GM19455 (cell line): ENCODE data around the gene GRAMD2A.
"Not testable (repeated sequence)": the region's sequence is repeated elsewhere in the genome, so short reads cannot be mapped to it uniquely, and the experiment has no call there.

Experiments
- ATAC-seq: cut with Tn5 transposase; IDR thresholded peaks from one replicate; pipeline ENCODE4 v1.9.1; 2021; ENCODE audit not compliant: unreplicated experiment

Gene GRAMD2A

DNA sequence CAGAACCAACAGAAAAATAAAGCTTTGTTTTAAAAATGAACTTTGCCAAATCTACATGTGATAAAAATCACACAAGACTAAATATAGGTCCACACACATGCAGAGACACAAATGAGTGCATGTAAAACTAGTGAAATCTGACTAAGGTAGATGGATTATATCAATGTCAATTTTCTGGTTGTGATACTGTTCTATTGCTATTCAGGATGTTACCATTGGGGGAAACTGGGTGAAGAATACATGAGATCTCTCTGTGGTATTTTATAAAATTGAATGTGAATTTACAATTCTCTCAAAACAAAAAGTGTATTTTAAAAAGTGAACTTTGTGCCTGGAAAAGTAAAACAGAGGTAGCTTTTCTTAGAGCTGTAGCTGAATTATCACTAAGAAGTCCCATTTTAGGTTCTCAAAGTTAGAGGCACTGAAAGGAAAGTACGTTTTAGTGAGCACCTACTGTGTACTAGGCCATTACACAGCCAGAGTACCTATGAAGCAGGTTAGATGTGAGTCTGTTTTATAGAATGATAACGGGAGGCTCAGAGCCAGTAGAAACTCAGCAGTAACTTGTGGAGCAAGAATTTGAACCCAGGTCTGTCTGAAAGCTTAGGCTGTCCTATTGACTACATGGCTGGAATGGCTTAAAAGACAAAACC is 8.2 kb downstream of the GRAMD2A start:
- ATAC-seq: no peak

DNA sequence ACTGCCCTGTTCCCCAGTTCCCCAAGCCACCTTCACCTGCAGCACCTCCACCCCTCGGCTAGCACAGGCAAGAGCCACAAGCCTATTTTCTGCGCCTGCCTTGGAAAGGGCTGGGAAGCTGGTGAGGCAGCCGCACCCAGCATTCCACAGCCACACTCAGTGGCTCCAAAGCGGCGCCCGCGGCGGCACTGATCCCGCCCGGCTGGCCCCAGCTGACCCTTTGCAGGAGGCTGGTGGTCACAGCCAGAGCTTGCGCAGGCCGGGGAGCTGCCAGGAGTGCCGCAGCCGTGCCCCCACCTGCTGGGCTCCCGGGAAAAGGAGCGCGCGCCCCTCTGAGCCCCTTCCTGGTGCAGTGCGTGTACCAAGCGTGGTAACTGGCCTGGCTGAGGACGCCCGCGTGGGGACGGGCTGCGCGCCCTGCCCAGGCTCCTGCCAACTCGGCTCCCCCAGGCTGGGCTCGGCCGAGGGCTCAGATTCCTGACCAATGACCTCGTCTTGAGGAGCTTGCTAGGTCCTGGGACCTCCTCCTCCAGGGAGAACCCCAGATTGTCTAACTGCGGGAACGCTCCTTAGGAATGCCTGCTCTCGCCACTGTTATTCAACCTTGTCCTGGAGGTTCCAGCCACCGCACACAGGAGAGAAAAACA is 13.3 kb downstream of the GRAMD2A start:
- ATAC-seq: no peak

GRCh38 chr15:72183781-72184164 is 13.8 kb downstream of the GRAMD2A start:
- ATAC-seq: no peak

GRCh38 chr15:72182673-72183072 is 14.9 kb downstream of the GRAMD2A start:
- ATAC-seq: no peak

DNA sequence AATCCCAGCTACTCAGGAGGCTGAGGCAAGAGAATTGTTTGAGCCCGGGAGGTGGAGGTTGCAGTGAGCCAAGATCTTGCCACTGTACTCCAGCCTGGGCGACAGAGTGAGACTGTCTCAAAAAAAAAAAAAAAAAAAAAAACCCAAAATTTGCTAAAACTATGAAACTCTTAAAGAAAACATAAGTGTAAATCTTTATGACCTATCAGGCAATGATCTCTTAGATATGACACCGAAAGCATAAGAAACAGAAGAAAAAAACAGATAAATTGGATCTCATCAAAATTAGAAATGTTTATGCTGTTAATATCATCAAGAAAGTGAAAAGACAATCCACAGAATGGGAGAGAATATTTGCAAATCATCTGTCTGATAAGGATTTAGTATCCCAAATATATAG is 15.3 kb downstream of the GRAMD2A start:
- ATAC-seq: no peak

DNA sequence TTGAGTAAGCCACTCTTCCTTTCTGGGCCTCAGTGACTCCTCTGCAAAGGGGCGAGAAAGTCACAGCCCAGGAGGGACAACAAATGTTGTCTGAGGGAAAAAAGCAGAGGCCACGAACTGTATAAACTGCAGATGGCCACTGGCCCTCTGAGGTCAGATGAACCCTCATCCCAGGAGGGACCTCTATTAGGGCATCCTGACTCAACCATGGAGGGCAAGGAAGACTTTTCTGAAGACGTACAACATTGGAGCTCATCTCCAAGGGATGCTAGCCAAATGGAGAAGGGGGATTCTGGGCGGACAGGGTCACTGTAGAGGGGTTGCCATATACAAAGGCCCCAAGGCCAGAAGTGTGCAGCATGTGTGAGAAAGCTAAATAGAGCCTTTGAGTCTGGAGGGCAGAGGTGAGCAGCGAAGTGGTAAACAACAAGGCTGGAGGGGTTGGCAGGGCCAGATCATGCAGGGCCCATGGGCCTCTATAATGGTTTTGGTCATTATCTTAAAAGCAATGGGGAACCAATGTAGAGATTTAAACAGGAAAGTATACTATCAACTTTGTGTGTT is 16.7 kb downstream of the GRAMD2A start:
- no peak for ATAC-seq

DNA sequence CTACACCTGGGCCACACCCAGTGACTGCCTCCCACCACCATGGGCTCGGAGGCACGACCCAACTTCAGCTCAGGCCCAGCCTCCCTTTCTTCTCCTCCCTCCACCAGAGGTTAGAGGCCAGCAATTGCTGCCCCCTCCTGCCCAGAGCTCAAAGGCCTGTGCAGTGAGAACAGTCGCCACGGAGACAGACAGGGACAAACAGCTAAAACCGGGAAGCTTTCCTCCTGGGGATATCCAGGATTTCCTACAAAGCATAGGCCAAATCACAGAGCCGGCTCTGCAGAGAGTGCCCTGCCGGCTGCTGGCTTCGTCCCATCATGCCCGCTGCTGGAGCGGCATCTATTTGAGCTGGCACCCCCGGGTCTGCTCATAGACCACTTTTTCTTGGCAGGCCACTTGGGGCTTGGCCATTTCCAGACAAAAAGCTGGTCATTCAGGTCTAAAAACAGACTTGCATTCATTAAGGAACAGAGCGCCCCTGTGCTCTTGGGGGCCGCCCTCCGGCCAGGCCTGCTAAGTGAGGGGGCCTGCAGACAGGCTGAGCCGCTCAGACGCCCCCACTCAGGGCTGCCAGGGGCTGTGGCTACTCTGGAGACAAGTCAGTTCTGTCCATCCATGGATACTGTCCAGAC is 17.5 kb downstream of the GRAMD2A start:
- no peak for ATAC-seq

DNA sequence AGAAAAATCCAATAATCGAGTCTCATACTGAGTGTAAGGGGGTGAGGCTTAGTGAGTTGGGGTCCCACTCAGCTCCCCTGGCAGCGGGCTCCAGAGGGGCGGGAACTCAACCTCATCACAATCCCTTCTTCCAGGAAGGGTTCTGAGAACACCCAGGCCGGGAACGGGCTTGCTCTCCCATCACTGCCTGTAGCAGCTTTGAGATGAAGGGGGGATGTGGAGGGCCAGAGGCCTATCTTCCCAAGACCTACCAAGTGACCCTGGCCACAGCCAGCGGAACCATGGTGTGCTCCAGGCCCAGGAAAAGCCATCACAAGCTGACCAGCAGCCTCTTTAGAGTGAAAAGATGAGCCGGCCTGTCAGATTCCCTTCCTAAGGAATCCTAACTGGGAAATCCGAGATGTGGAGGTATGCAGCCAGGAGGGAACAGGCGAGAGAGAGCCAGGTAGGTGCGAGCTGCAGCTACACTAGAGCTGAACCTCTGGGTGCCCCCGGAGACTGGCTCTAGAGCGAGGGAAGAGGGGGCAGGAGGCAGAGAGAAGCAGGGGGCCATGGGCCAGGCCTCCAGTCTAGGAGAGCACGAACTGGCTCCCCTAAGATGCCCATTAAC is 18.5 kb downstream of the GRAMD2A start:
- ATAC-seq: no peak

GRCh38 chr15:72176743-72177142 is 20.8 kb downstream of the GRAMD2A start:
- ATAC-seq: no peak

- no peak for ATAC-seq
Measured at GRCh38 chr15:72176159-72176558, 21.4 kb downstream of the GRAMD2A start.

- ATAC-seq: no peak
Measured at GRCh38 chr15:72175186-72176044, 22.2 kb downstream of the GRAMD2A start.

DNA sequence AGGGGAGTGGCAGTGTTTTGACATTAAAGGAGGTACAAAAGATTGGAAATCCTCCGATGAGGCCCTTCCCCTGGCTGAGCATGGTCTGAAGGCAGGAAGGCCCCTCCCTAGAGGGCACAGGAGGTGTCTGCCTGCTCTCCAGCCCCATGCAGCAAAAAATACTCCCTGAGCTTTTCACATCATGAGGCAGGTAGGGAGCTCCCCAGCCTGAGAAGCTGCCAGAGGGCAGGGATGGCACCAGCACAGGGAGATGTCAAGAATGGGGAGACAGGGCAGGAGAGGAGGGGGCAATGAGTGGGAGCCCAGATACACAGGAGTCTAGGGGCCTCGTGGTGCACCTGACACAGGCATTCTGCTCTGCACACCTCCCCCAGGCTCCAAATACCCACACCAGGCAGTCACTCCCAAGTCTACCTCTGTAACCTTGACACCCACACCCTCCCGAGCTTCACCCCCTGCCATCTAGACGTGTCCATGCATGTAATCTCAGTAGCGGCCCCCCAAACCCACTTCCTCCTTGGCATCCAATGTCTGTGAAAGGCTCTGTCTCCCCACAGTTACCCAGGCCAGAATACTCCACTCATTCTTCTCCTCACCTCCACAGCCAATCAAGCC is 22.9 kb downstream of the GRAMD2A start:
- no peak for ATAC-seq

GRCh38 chr15:72173864-72174550 is 23.6 kb downstream of the GRAMD2A start:
- ATAC-seq: no peak

DNA sequence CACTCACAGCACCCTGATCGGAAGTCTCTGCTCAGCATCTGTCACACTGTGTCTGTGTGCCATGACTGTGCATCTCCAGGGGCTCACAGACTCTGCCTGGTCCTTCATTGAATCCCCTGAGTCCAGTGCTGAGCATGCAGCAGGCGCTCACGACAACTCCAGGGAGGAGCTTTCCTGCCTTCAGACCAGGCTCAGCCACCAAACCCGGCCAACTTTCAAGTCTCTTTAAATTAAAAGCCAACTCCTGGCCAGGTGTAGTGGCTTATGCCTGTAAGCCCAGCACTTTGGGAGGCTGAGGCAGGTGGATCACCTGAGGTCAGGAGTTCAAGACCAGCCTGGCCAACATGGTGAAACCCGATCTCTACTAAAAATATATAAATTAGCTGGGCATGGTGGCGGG is 24.2 kb downstream of the GRAMD2A start:
- no peak for ATAC-seq

GRCh38 chr15:72172796-72173195 is 24.8 kb downstream of the GRAMD2A start:
- ATAC-seq: no peak

- ATAC-seq: not testable (repeated sequence)
Measured at GRCh38 chr15:72171978-72172377, 25.6 kb downstream of the GRAMD2A start.

DNA sequence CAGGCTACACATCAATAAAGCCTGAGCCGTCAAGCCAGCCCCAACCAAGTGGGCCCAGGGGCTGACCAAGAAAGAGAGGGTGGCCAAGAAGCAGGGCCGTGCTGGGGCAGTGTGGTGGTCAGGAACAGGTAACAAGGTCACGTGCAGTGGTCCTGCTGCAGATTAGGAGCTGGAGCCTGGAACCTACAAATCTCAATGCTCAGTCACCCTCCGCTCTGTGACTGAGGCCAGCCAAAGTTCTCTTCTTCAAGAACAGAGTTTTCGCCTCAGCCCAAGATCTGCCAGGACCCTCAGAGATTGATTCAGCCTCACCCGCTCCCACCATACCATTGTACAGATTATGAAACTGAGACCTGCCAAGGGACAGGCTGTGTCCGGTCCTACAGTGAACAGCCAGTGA is 26.9 kb downstream of the GRAMD2A start:
- no peak for ATAC-seq

DNA sequence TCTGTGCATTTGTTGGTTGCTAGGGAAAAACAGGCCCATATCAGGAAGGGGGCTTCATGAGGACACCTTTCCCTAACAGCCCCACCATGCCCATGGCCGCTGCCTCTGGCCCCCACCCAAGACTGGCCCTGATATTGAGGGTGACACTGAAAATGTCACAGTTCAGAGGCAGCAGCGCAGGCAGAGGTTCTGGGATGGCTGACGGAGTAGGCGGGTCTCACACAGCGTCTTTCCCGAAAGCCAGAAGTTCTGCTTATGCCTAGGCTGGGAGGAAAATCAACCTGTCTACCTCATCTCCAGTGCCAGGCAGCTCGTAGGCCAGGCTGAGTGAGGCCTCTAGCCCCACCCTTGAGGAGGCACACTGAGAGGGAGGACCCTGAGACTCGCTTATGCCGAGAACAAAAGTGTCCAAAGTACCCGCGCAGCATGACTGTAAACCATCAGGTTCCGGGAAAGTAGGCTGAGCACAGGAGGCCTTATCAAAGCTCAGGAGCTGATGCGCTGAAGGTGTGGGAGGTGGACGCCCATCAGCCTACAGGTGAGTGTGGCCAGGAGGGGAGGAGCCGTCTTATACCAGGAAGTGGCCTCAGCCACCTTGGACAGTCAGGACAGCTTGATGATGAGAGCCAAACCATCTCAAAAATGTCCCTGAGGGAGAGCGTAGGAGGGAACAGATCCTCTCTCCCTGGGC is 27.5 kb downstream of the GRAMD2A start:
- ATAC-seq: no peak

- ATAC-seq: no peak
Measured at GRCh38 chr15:72169236-72169920, 28.2 kb downstream of the GRAMD2A start.
